Activated CD8-positive, alpha-beta memory T cell treated with anti-CD3 and anti-CD28 coated beads for 48 hours (primary cell): ENCODE measurements around the gene OR52N2.
A peak's percentile ranks its signal among the peaks of the same experiment; 100 is the strongest.

Source experiments
- DNase-seq, 3 experiments: peaks; one replicate each; pipeline ENCODE4 v3.0.0-alpha.2; 2020; ENCODE audit warnings: low read depth in 2 of 3, low spot score in 2 of 3

The OR52N2 gene

DNA sequence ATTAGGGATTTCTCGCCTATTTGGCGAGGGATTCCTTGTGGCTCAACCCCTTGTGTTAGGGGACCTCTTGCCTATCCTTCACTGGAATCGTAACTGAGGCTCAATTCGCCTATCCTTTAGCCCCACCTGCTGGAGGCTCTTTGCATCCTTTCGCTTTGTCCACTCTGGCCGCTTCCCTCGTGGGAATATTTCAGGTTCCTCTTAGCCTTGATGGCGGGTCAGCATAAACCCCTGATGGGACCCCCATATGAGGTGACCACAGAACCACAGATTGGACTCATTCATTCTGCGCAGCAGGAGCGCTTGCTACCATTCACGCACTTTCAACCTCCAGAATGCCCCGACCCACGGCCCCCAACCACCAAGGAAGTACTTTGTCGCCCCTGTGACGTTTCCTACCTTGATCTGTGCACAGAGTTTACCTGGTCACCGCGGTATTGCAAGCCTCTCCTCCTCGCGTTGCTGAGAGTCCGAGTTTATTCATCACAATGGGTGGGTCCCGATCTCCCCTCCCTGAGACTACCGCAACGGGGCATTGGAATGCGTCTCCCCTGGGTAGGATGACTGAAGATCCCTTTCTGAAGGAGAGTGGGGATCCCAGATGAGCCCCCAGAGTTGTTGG is at the start of gene OR52N2:
Gene OR52N2, plus strand, starts transcription at position 425 of the 622 bp plus-strand sequence. CDS start 11,412 bp downstream, outside the sequence.
- DNase-seq, result peak in 2 of 3 experiments; percentile 40 to 55

DNA sequence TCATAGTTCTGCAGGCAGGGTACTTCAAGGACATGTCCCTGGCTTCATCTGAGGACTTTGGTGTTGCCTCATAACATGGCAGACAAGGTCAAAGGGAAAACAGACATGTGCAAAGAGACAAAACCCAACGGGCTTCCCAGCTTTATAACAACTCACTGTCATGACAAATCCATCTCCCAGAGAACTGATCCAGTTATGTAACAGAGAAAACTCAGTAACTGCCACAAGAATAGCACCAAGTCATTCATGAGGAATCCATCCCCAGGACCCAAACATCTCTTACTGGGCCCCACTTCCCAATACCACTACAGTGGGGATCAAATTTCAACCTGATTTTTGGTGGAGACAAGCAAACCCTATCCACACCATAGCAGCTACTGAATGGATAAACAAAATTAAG is 41.7 kb upstream of the OR52N2 start:
- no peak for DNase-seq

GRCh38 chr11:5783255-5783654 is 25.5 kb upstream of the OR52N2 start, which contains the start of gene OR52N5:
Gene OR52N5 (minus strand): TSS chr11:5783355. CDS start chr11:5778634, 4,721 bp downstream.
- no peak for DNase-seq

DNA sequence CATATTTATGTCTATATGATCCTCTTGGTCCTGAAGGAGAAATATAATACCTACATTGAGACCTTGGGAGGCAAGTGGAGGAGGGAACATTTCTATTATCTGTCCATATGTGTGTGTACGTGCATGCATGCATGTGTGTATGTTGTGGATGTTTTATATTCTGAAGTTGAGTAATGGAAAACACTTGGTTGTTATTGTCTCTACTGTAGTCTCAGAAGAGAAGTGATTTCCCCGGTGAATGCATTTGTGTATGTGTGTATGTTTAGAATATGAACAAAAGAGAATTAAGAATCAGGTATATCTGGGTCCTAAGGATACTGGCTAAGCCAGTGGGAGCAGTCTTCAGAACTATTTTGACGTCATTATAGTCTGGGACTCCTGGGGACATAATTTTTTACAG is 17.6 kb upstream of the OR52N2 start, which contains the start of gene OR52N1:
Gene OR52N1, minus strand, starts transcription at position 101 of the 400 bp plus-strand sequence. CDS start 2,449 bp downstream, outside the sequence.
- DNase-seq, result no peak

- DNase-seq, result no peak
Measured at GRCh38 chr11:5796541-5796940, 12.2 kb upstream of the OR52N2 start.

GRCh38 chr11:5803982-5804381 is 4.7 kb upstream of the OR52N2 start:
- no peak for DNase-seq

- no peak for DNase-seq
Measured at GRCh38 chr11:5807580-5807979, 1.1 kb upstream of the OR52N2 start.

DNA sequence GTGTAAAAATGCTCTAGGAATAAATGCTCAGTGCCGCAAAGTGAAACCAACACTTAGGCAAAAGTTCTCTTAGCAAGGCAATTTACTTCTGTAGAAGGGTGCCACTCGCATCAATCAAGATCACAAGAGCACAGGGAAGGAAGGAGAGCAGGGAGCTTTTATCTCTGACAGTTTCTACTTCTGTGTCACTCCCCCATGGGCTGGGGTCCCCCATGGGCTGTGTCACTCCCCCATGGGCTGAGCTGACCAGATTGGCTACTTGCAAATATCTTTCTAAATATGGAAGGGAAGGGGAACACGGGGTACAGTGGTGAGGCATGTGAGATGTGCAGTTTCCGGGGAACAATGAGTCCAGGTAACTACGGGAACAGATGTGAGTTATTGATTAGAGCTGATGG is 397 bp downstream of the OR52N2 start:
- DNase-seq, result no peak

DNA sequence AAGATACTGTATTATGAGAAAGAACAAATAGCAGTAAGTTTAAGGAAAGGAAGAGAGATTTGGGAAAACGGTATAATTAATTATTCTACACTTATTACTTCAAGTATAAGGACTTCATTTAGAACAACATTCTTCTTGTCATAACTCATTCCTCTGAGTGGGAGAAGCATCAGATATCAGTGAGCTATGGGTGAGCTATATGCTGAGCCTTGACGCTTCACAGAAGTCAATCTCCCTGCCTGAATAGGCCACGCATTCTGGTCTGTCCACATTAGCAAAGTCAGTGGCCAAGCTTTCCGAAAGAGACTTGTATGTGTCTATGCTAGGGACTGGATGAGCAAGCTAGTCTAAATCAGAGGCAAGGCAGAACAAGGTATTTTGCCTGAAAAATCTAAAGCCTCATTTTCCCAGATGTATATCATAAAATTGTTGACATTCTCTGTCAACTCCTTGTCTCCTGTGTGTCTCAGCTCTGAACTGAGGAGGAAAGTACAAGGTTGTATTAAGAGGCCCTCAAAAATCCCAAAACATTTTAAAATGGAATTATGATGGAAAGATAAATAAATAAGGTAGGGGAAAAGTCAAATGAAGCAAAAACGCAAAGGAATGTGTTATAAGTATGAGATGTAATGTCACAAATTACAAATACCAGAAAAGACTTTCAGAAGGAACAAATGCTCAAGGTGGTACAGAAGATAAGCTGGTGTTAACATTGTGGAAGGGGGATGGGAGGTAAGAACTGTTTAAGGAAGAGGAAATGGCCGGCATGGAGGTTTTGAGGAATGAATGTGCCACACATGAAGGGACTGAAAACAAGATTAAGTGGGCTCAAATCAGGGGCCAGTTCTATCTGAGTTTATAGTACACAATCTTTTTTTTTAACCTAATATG is 1.4 kb downstream of the OR52N2 start:
- DNase-seq, result no peak

GRCh38 chr11:5815534-5815933 is 6.8 kb downstream of the OR52N2 start:
- DNase-seq, result no peak

- no peak for DNase-seq
Measured at GRCh38 chr11:5818245-5818886, 9.6 kb downstream of the OR52N2 start.

GRCh38 chr11:5831196-5831829 is 22.6 kb downstream of the OR52N2 start:
- DNase-seq, result no peak

- DNase-seq, result no peak
Measured at GRCh38 chr11:5833446-5833845, 24.7 kb downstream of the OR52N2 start.

GRCh38 chr11:5837695-5838094 is 29.0 kb downstream of the OR52N2 start:
- DNase-seq, result no peak

DNA sequence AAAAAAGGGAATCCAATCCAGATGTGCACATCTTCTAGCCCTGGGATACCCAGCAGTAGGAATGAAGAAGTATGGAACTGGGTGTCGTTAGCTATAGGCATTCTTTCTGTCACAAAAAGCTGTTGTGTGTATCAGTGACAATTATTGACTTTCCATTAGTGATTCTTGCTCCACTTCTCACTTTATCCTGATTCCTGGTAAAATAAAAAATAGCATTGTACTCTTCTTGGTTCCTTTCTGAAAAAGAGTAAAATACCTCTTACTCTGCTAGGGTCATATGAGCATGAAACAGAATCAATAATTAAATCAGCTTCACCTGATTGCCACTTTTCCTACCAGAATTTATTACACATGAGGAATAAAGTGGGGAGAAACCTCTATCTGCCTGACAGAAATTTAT is 33.1 kb downstream of the OR52N2 start, which contains the start of gene OR52E6:
Gene OR52E6, minus strand, starts transcription at position 101 of the 400 bp plus-strand sequence. Its CDS starts 0 bp downstream, at position 101.
- DNase-seq, result no peak

DNA sequence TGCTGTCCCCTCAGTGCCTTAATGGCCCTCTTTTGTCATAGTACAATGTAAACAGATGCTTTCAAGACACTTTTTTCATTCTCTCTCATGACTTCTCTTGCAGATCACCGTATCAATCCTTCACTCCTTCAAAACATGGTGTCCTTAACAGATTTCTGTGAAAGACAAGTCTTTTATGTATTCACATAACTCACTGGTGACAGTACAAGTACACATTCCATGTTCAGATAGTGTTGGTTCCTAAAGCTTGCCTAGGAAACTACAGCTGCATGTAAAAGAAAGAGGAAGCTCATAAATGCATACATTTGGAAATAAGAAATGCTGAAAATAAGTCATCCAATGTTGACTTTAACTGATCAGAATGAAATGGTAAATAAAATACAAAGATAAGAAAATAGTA is 38.0 kb downstream of the OR52N2 start:
- DNase-seq, result no peak

- DNase-seq, result no peak
Measured at GRCh38 chr11:5847711-5848110, 39.0 kb downstream of the OR52N2 start.

- DNase-seq, result no peak
Measured at GRCh38 chr11:5851002-5851401, 42.3 kb downstream of the OR52N2 start.

DNA sequence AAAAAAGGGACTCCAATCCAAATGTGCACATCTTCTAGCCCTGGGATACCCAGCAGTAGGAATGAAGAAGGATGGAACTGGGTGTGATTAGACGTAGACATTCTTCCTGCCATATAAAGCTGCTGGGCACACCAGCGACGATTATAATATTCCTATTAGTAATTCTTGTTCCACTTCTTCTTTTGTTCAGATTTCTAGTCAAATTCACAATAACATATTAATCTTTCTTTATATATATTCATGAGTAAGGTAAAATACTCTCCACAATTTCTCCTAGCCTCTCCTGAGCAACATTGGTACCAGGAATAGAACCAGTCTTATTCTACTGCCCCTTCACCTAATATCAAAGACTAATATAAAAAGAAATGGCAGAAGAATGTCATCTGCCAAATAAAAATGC is 48.9 kb downstream of the OR52N2 start, which contains the start of gene OR52E8:
Gene OR52E8, minus strand, starts transcription at position 101 of the 400 bp plus-strand sequence. Its CDS starts 0 bp downstream, at position 101.
- DNase-seq, result no peak

- DNase-seq, result no peak
Measured at GRCh38 chr11:5865826-5866225, 57.1 kb downstream of the OR52N2 start.
